Progenitor cell of endocrine pancreas (in vitro differentiated cells): ENCODE measurements around the gene GON4L. TPM values are rescaled to one million over a fixed set of nuclear protein-coding genes. Genes with fewer than 3 reads are reported as not detected.
"Not testable (repeated sequence)": the region's sequence is repeated elsewhere in the genome, so short reads cannot be mapped to it uniquely, and the experiment has no call there.

Source experiments
- DNase-seq: peaks from one replicate; pipeline ENCODE4 v3.0.0; 2021; ENCODE audit warnings: low spot score; ENCODE audit not compliant: unreplicated experiment
- H3K27ac Mint-ChIP-seq: 2 replicates; pipeline ENCODE4 v1.8.0; 2021; ENCODE audit warnings: mild to moderate bottlenecking, moderate library complexity, mixed read lengths
- H3K27me3 Mint-ChIP-seq: 2 replicates; pipeline ENCODE4 v1.8.0; 2021; ENCODE audit warnings: mixed read lengths
- H3K36me3 Mint-ChIP-seq: 2 replicates; pipeline ENCODE4 v1.8.0; 2022; ENCODE audit warnings: mixed read lengths; ENCODE audit not compliant: insufficient read depth
- H3K4me1 Mint-ChIP-seq: 2 replicates; pipeline ENCODE4 v1.8.0; 2021; ENCODE audit warnings: low read depth, mixed read lengths
- H3K4me3 Mint-ChIP-seq: 2 replicates; pipeline ENCODE4 v1.8.0; 2021; ENCODE audit warnings: low read depth, mild to moderate bottlenecking, moderate library complexity, mixed read lengths
- H3K9me3 Mint-ChIP-seq: 2 replicates; pipeline ENCODE4 v1.8.0; 2021; ENCODE audit warnings: low read depth, mixed read lengths
- CTCF ChIP-seq: fragments of 200-600 bp; sonication (generic); IDR thresholded peaks from one replicate; pipeline ENCODE4 v1.5.0; 2021; ENCODE audit warnings: antibody characterized with exemption, mild to moderate bottlenecking; ENCODE audit not compliant: unreplicated experiment
- total RNA-seq: library from RNA; stranded (reverse); gene quantifications from 2 replicates; pipeline ENCODE4 v1.2.1, GENCODE V29; 2021

The GON4L gene
- total RNA-seq, 1 donor from 2014 or later = 69.4 TPM

GRCh38 chr1:155712636-155713035 is 144.4 kb downstream of the GON4L start:
- peaks cover 24% of the 10 kb centered on the region for H3K36me3 Mint-ChIP-seq
- H3K9me3 Mint-ChIP-seq, DNase-seq, H3K4me3 Mint-ChIP-seq, H3K4me1 Mint-ChIP-seq, H3K27me3 Mint-ChIP-seq: not testable (repeated sequence)
- H3K27ac Mint-ChIP-seq = peak overlapping the region; percentile 67
- TF ChIP-seq CTCF = peak; percentile 23

GRCh38 chr1:155711457-155711856 is 145.6 kb downstream of the GON4L start:
- not testable (repeated sequence) for H3K9me3 Mint-ChIP-seq, H3K4me1 Mint-ChIP-seq, H3K4me3 Mint-ChIP-seq, H3K27me3 Mint-ChIP-seq, DNase-seq, H3K27ac Mint-ChIP-seq
- H3K36me3 Mint-ChIP-seq = peaks cover 23% of the 10 kb centered on the region

GRCh38 chr1:155709391-155709790 is 147.6 kb downstream of the GON4L start:
- H3K4me3 Mint-ChIP-seq = no peak overlapping the region
- no peak for DNase-seq
- no peaks in the 10 kb centered on the region for H3K4me1 Mint-ChIP-seq
- no peak for TF ChIP-seq CTCF
- no peak overlapping the region for H3K27ac Mint-ChIP-seq
- peaks cover 7% of the 10 kb centered on the region for H3K9me3 Mint-ChIP-seq
- H3K27me3 Mint-ChIP-seq = no peaks in the 10 kb centered on the region
- H3K36me3 Mint-ChIP-seq = peaks cover 20% of the 10 kb centered on the region

GRCh38 chr1:155706139-155706538 is 150.9 kb downstream of the GON4L start:
- Mint-ChIP-seq H3K27me3 (no peaks in the 10 kb centered on the region), H3K4me1 (no peaks in the 10 kb centered on the region), H3K27ac (no peak overlapping the region), H3K36me3 (peaks cover 12% of the 10 kb centered on the region), H3K9me3 (peaks cover 7% of the 10 kb centered on the region), H3K4me3 (no peak overlapping the region)
- no peak for TF ChIP-seq CTCF
- DNase-seq = no peak

GRCh38 chr1:155704414-155704813 is 152.6 kb downstream of the GON4L start:
- H3K27ac Mint-ChIP-seq, H3K27me3 Mint-ChIP-seq, DNase-seq, H3K9me3 Mint-ChIP-seq, H3K4me1 Mint-ChIP-seq, H3K4me3 Mint-ChIP-seq: not testable (repeated sequence)
- peaks cover 13% of the 10 kb centered on the region for H3K36me3 Mint-ChIP-seq

GRCh38 chr1:155703216-155703615 is 153.8 kb downstream of the GON4L start:
- H3K27ac Mint-ChIP-seq = peak overlapping the region; percentile 21
- peaks cover 10% of the 10 kb centered on the region for H3K4me1 Mint-ChIP-seq
- TF ChIP-seq CTCF = no peak
- no peak overlapping the region for H3K4me3 Mint-ChIP-seq
- peaks cover 11% of the 10 kb centered on the region for H3K36me3 Mint-ChIP-seq
- H3K9me3 Mint-ChIP-seq = peaks cover 7% of the 10 kb centered on the region
- no peaks in the 10 kb centered on the region for H3K27me3 Mint-ChIP-seq
- no peak for DNase-seq

- not testable (repeated sequence) for H3K27me3 Mint-ChIP-seq, H3K4me3 Mint-ChIP-seq, H3K27ac Mint-ChIP-seq, DNase-seq
- Mint-ChIP-seq H3K36me3 (peaks cover 15% of the 10 kb centered on the region), H3K9me3 (peaks cover 13% of the 10 kb centered on the region), H3K4me1 (peaks cover 14% of the 10 kb centered on the region)
Measured at GRCh38 chr1:155701675-155702074, 155.3 kb downstream of the GON4L start.

Other genes starting within 250 kb of the GON4L start
- gene MSTO1, start 247.0 kb downstream of the GON4L start, total RNA-seq = 53.4 and 62.1 TPM in 2 replicates
- gene YY1AP1, start 168.4 kb downstream of the GON4L start, total RNA-seq = 54.6 and 56.2 TPM in 2 replicates
- 121 and 126 TPM in 2 replicates for gene DAP3, start 168.1 kb downstream of the GON4L start, total RNA-seq
- 1.7 and 2.0 TPM in 2 replicates for gene SYT11, start 2.4 kb upstream of the GON4L start, total RNA-seq
- 28.3 and 30.1 TPM in 2 replicates for gene RIT1, start 54.1 kb upstream of the GON4L start, total RNA-seq
- gene KHDC4, start 77.2 kb upstream of the GON4L start, total RNA-seq = 67.6 and 71.2 TPM in 2 replicates
- not detected in 2 replicates for gene RXFP4, start 84.4 kb upstream of the GON4L start, total RNA-seq
- gene ARHGEF2, start 121.3 kb upstream of the GON4L start, total RNA-seq = 103 and 111 TPM in 2 replicates
- gene SSR2, start 163.7 kb upstream of the GON4L start, total RNA-seq = 299 and 301 TPM in 2 replicates
- gene UBQLN4, start 196.6 kb upstream of the GON4L start, total RNA-seq = 94.2 and 97.8 TPM in 2 replicates
- gene LAMTOR2, start 197.6 kb upstream of the GON4L start, total RNA-seq = 61.0 and 63.0 TPM in 2 replicates
- 93.8 and 99.1 TPM in 2 replicates for gene RAB25, start 203.9 kb upstream of the GON4L start, total RNA-seq
- gene MEX3A, start 225.3 kb upstream of the GON4L start, total RNA-seq = 112 and 113 TPM in 2 replicates